A673 (cell line): Measurements from ENCODE around the gene CRYAA.

Source experiments
- CTCF ChIP-seq: fragments of 300-800, 200-600 bp; sonication (generic); conservative IDR thresholded peaks from 2 replicates; pipeline ENCODE4 v1.5.1; 2017; ENCODE audit warnings: low read depth, mild to moderate bottlenecking, antibody characterized with exemption, low read length, moderate library complexity, mixed read lengths
- EZH2 ChIP-seq: fragments of 200-600 bp; sonication (generic); IDR thresholded peaks from 2 replicates; pipeline ENCODE4 v1.6.1; 2017; ENCODE audit warnings: borderline replicate concordance, low read depth, mild to moderate bottlenecking, mixed read lengths, antibody characterized with exemption, low read length; ENCODE audit not compliant: poor library complexity, severe bottlenecking

GRCh38 chr21:43193088-43193650 is 24.4 kb downstream of the CRYAA start:
- TF ChIP-seq CTCF (no peak), EZH2 (no peak)
